Osteoblast (primary cell): ENCODE results near the gene GLOD4. TPM values are rescaled to one million over a fixed set of nuclear protein-coding genes. Genes with fewer than 3 reads are reported as not detected.

Experiments
- DNase-seq: peaks from one replicate; pipeline ENCODE4 v3.0.0; 2011; ENCODE audit warnings: low spot score, mixed read lengths; ENCODE audit not compliant: insufficient read length; ENCODE audit errors: missing footprints
- H2AFZ ChIP-seq: 2 replicates; pipeline ENCODE4 v1.6.0; 2011; ENCODE audit warnings: mild to moderate bottlenecking, low read length
- H3K27ac ChIP-seq: 2 replicates; pipeline ENCODE4 v1.5.1; 2011; ENCODE audit warnings: mild to moderate bottlenecking, low read depth, low read length, moderate library complexity
- H3K27me3 ChIP-seq: 2 replicates; pipeline ENCODE4 v1.6.0; 2012; ENCODE audit warnings: mild to moderate bottlenecking, control low read depth, inconsistent platforms, low read length, moderate library complexity; ENCODE audit not compliant: insufficient read depth
- H3K36me3 ChIP-seq: 2 replicates; pipeline ENCODE4 v1.5.1; 2011; ENCODE audit warnings: mild to moderate bottlenecking, low read length, control low read depth, moderate library complexity; ENCODE audit not compliant: insufficient read depth
- H3K4me1 ChIP-seq: 2 replicates; pipeline ENCODE4 v1.5.1; 2011; ENCODE audit warnings: mild to moderate bottlenecking, low read length, control low read depth, moderate library complexity; ENCODE audit not compliant: insufficient read depth
- H3K4me2 ChIP-seq: 2 replicates; pipeline ENCODE4 v1.6.0; 2011; ENCODE audit warnings: mild to moderate bottlenecking, low read length; ENCODE audit not compliant: insufficient read depth
- H3K4me3 ChIP-seq: fragments of 200-600 bp; sonication (generic); 3 replicates; pipeline ENCODE4 v1.5.1; 2012; ENCODE audit warnings: mild to moderate bottlenecking, low read length, inconsistent platforms; ENCODE audit not compliant: insufficient read depth
- H3K79me2 ChIP-seq: 2 replicates; pipeline ENCODE4 v1.6.0; 2012; ENCODE audit warnings: mild to moderate bottlenecking, low read length, control low read depth, inconsistent platforms; ENCODE audit not compliant: insufficient read depth
- H3K9me3 ChIP-seq: 2 replicates; pipeline ENCODE4 v1.5.1; 2011; ENCODE audit warnings: low read depth, low read length, control low read depth
- H4K20me1 ChIP-seq: 2 replicates; pipeline ENCODE4 v1.6.0; 2012; ENCODE audit warnings: mild to moderate bottlenecking, low read length, control low read depth; ENCODE audit not compliant: insufficient read depth
- total RNA-seq: library from RNA; depleted of rRNA; stranded (reverse); fragments of >200 nt; gene quantifications from 2 replicates; pipeline ENCODE4 v1.2.3, GENCODE V29; 2012
- TF ChIP-seq, protein P1 (sequence below): IDR thresholded peaks from 2 replicates; pipeline ENCODE4 v1.5.1; 2011; ENCODE audit warnings: mild to moderate bottlenecking, low read depth, low read length, moderate library complexity; ENCODE audit errors: extremely low read depth

Gene GLOD4
- total RNA-seq, 1 donor = 39.4 TPM

DNA sequence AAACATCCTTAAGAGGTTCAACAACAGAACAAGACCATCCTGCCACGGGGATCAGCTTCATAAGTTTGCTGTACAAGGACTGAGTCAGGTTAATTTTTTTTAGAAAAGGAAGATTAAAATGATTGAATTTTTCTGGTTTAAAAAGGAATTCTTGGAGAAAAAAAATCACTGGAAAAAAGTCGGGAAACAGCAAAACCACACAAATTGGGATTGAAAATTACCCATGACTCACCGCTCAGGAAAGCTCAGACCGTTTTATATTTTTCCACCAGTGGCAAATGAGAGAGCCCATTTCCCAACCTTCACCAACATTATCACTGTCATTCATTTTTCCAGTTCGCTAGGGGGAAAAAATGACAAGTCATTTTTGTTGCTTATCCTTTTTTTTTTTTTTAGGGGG is 46.7 kb upstream of the GLOD4 start:
- H4K20me1 ChIP-seq = peaks cover 2% of the 10 kb centered on the region

DNA sequence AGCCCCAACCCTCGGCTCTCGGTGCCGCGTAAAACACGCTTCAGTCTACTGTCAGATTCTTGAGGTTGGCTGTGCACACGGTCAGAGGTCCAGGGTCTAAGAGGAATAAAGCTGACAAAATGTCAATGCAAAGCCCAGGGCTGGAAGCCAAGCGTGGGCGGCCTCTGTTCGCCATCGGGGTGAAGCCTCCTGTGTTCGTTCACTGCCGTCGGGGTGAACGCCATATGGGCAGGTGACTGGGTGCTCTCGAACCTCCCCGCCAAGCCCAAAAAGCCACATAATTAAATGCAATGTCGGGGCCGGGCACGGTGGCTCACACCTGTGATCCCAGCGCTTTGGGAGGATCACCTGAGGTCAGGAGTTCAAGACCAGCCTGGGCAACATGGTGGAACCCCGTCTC is 44.7 kb upstream of the GLOD4 start:
- Histone ChIP-seq H3K79me2 (peaks cover 3% of the 10 kb centered on the region), H3K36me3 (peaks cover 4% of the 10 kb centered on the region), H3K27ac (no peak overlapping the region), H3K9me3 (no peaks in the 10 kb centered on the region), H3K4me1 (no peaks in the 10 kb centered on the region), H3K27me3 (no peaks in the 10 kb centered on the region), H3K4me2 (no peak overlapping the region), H3K4me3 (no peak overlapping the region), H4K20me1 (peaks cover 7% of the 10 kb centered on the region), H2AFZ (no peak overlapping the region)
- DNase-seq = peak; percentile 72
- TF ChIP-seq, protein P1, sequence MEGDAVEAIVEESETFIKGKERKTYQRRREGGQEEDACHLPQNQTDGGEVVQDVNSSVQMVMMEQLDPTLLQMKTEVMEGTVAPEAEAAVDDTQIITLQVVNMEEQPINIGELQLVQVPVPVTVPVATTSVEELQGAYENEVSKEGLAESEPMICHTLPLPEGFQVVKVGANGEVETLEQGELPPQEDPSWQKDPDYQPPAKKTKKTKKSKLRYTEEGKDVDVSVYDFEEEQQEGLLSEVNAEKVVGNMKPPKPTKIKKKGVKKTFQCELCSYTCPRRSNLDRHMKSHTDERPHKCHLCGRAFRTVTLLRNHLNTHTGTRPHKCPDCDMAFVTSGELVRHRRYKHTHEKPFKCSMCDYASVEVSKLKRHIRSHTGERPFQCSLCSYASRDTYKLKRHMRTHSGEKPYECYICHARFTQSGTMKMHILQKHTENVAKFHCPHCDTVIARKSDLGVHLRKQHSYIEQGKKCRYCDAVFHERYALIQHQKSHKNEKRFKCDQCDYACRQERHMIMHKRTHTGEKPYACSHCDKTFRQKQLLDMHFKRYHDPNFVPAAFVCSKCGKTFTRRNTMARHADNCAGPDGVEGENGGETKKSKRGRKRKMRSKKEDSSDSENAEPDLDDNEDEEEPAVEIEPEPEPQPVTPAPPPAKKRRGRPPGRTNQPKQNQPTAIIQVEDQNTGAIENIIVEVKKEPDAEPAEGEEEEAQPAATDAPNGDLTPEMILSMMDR = no peak

More for the DNA sequence above, 46.7 kb upstream of the GLOD4 start:
- H3K4me1 ChIP-seq = no peaks in the 10 kb centered on the region
- no peak overlapping the region for H3K4me3 ChIP-seq
- peaks cover 3% of the 10 kb centered on the region for H3K36me3 ChIP-seq
- H3K27me3 ChIP-seq = no peaks in the 10 kb centered on the region
- H3K27ac ChIP-seq = peak overlapping the region; percentile 45
- H2AFZ ChIP-seq = no peak overlapping the region
- DNase-seq = peak; percentile 92
- TF ChIP-seq, protein P1 = no peak
- no peaks in the 10 kb centered on the region for H3K9me3 ChIP-seq
- no peak overlapping the region for H3K4me2 ChIP-seq
- H3K79me2 ChIP-seq = peaks cover 3% of the 10 kb centered on the region

DNA sequence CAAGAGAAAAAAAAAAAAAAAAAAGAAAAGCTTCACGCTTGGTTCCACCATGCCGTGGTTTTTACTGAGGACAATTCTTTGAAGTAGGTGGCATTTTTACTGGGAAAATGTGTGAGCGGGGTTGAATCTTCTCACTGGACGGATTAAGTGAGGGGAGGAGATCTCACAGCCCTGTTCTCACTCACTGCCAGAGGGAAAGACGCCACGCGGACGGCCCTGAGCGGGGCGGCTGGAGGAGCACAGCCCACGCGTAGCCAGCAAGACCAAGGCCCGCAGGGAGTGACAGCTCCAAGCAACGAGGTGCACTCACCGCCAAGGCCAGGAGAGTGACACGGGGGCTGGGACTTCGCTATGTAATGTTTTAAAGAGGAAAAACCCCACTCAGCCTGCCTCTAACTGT is 43.1 kb upstream of the GLOD4 start:
- Histone ChIP-seq H3K79me2 (peaks cover 3% of the 10 kb centered on the region), H3K4me1 (no peaks in the 10 kb centered on the region), H3K36me3 (peaks cover 6% of the 10 kb centered on the region), H2AFZ (no peak overlapping the region), H3K9me3 (no peaks in the 10 kb centered on the region), H3K27me3 (no peaks in the 10 kb centered on the region), H3K4me2 (no peak overlapping the region), H4K20me1 (peaks cover 7% of the 10 kb centered on the region), H3K4me3 (no peak overlapping the region), H3K27ac (no peak overlapping the region)
- TF ChIP-seq, protein P1 = no peak
- DNase-seq = peak; percentile 62

DNA sequence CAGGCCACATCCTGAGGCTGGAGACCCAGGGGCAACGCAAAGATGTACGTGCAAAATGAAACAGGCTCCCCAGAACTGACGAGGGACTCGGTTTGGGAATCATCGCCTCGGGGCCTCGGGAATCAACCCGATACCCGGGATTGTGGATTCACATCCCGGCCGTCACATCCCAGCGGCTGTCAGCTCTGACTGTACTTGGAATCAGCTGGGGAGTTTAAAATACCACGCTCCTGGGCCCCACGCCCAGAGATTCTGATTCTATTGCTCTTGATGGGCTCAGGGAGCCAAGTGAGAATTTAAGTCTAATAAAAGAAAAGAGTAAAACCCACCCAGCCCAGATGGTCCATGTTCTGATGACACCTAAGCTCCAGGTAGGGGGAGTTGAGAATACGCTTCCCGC is 42.3 kb upstream of the GLOD4 start:
- Histone ChIP-seq H3K4me2 (no peak overlapping the region), H4K20me1 (peaks cover 7% of the 10 kb centered on the region), H2AFZ (no peak overlapping the region), H3K9me3 (no peaks in the 10 kb centered on the region), H3K79me2 (no peaks in the 10 kb centered on the region), H3K4me1 (no peaks in the 10 kb centered on the region), H3K36me3 (peaks cover 6% of the 10 kb centered on the region), H3K27ac (no peak overlapping the region), H3K4me3 (no peak overlapping the region), H3K27me3 (no peaks in the 10 kb centered on the region)
- peak; percentile 38 for DNase-seq
- TF ChIP-seq, protein P1 = no peak
